ENCODE data around the gene PRXL2C.
"Not testable (repeated sequence)": the region's sequence is repeated elsewhere in the genome, so short reads cannot be mapped to it uniquely, and the experiment has no call there.

Gene PRXL2C, protein sequence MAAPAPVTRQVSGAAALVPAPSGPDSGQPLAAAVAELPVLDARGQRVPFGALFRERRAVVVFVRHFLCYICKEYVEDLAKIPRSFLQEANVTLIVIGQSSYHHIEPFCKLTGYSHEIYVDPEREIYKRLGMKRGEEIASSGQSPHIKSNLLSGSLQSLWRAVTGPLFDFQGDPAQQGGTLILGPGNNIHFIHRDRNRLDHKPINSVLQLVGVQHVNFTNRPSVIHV

GRCh38 chr9:96655198-96655851, at the start of gene PRXL2C:
Gene PRXL2C, minus strand, starts transcription at chr9:96655317. Its CDS starts 36 bp downstream, at chr9:96655281.
- peak; percentile 49 to 84 (median 73) for DNase-seq (ENCODE audit: low read depth in 2 of 3, low spot score in 1 of 3)

GRCh38 chr9:96700721-96701375, 45.7 kb upstream of the PRXL2C start:
- not testable (repeated sequence) for DNase-seq (ENCODE audit: low read depth in 2 of 3, low spot score in 1 of 3)

DNA sequence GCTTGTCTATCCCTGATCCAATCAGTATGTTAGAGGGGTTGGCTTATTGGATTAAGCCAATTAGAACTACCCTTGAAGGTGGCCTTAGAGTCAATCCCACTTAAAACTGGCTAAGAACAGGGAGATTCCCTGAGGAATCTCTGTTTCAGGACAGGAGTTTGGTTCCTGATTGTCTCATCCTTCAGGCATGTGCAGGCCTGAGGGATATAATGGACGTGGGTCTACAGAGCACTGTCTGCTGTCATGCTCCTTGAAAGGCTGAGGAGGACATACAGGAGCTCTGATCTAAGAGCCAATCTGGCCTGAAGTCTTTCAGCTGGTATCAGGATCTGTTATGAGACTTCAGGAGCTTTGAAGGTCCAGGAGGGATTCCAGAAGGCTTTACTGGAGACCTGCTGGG, 36.2 kb upstream of the PRXL2C start:
- no peak for DNase-seq (ENCODE audit: low read depth in 2 of 3, low spot score in 1 of 3)

DNA sequence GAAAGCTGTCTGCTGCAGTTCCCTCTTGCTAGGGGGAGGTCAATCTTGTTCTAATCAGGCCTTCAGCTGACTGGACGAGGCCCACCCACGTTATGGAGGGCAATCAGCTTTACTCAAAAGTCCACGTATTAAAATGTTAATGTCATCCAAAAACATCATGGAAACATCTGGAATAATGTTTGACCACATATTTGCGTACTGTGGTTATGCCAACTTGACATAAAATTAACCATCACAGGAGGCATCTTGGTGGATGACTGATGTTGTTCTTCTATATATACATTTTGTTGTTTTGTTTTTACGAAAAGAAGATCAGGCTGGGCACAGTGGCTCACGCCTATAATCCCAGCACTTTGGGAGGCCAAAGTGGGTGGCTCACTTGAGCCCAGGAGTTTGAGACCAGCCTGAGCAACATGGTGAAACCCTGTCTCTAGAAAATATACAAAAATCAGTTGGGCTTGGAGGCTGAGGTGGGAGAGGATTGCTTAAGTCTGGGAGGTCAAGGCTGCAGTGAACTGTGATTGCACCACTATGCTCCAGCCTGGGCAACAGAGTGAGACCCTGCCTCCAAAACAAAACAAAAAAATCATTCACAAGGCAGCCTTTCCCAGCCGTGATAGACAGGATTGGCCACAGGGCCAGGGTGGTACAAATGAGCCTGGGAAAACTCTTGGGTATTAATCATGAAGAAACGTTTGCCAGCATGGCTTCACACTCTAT, 33.8 kb upstream of the PRXL2C start:
- DNase-seq (ENCODE audit: low read depth in 2 of 3, low spot score in 1 of 3) = no peak

DNA sequence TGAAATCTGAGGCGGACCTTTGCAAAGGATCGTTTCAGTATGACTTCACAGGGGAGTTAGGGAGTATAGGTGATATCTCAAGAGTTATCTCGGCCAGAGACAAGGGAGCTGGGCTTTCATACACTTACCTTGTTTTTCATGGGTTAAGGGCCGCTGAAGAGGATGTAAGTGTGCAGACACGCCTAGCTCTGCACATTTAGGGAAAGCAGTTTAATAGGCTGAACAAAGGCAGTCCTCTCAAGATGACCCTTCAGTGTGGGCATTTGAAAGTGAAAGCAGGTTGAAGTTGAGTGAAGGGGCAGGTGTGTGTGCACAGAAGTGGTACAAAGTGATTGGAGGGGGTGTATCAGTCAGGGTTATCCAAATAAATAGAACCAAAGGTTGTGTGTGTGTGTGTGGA, 33.1 kb upstream of the PRXL2C start:
- DNase-seq (ENCODE audit: low read depth in 2 of 3, low spot score in 1 of 3) = no peak

GRCh38 chr9:96686638-96687335, 31.7 kb upstream of the PRXL2C start:
- peak; percentile 55 to 73 (median 65) for DNase-seq (ENCODE audit: low read depth in 2 of 3, low spot score in 1 of 3)

- no peak for DNase-seq (ENCODE audit: low read depth in 2 of 3, low spot score in 1 of 3)
These were observed 25.8 kb upstream of the PRXL2C start for GRCh38 chr9:96680812-96681499.

DNA sequence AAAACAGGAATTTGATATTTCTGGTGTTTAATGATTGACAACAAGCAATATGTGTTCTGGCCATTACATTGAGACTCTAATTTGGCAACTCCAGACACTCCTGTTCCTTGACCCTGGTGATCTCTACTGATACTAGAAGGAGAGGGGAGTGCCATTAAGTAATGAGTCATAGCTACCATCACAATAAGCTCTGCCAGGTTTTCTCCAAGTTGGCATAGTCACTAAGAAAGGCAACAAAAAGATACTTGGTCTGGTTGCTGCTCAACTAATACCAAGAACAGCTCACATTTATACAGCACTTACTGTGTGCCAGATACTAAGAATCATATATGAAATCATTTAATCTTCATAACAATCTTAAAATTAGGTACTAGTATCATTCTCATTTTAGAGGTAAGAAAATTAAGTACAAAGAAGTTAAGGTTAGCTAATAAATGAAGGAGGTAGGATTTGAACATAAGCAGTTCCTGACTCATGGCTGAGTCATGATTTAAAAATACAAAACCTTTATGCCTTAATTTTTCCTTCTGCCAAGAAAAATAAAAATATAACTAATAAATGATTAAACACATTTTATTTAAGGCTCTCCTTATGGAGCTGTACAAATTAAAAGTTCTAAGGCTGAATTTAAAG, 19.9 kb upstream of the PRXL2C start:
- DNase-seq (ENCODE audit: low read depth in 2 of 3, low spot score in 1 of 3) = no peak

DNA sequence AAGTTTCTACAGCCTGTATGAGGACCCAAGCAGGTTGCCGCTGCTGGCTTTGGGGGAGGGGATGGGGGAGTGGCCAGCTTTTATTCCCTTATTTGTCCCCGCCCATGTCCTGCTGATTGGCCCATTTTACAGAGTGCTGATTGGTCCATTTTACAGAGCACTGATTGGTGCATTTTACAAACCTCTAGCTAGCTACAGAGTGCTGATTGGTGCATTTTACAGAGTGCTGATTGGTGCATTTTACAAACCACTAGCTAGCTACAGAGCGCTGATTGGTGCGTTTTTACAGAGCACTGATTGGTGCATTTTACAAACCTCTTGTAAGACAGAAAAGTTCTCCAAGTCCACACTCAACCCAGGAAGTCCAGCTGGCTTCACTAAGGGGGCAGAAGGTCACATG, 18.7 kb upstream of the PRXL2C start:
- not testable (repeated sequence) for DNase-seq (ENCODE audit: low read depth in 2 of 3, low spot score in 1 of 3)

- DNase-seq (ENCODE audit: low read depth in 2 of 3, low spot score in 1 of 3) = no peak
These were observed 13.9 kb upstream of the PRXL2C start for GRCh38 chr9:96668868-96669534.

DNA sequence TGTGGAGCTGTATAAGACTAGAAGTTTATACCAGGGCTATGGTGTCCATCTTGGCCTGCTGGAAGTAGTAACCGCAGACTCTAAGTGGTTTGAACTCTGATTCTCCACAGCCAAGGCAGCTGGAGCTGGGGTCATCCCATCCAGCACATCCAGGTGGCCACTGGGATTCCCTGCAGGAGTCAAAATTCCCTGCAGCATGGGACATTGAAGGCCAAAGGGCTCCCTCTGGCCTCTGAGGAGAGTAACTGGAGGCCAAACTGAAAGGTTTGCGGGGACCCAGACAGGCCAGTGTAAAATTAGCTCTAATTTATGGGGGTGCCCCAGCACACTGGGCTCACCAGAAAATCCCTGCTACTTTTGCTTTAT, 12.2 kb upstream of the PRXL2C start:
- no peak for DNase-seq (ENCODE audit: low read depth in 2 of 3, low spot score in 1 of 3)

DNA sequence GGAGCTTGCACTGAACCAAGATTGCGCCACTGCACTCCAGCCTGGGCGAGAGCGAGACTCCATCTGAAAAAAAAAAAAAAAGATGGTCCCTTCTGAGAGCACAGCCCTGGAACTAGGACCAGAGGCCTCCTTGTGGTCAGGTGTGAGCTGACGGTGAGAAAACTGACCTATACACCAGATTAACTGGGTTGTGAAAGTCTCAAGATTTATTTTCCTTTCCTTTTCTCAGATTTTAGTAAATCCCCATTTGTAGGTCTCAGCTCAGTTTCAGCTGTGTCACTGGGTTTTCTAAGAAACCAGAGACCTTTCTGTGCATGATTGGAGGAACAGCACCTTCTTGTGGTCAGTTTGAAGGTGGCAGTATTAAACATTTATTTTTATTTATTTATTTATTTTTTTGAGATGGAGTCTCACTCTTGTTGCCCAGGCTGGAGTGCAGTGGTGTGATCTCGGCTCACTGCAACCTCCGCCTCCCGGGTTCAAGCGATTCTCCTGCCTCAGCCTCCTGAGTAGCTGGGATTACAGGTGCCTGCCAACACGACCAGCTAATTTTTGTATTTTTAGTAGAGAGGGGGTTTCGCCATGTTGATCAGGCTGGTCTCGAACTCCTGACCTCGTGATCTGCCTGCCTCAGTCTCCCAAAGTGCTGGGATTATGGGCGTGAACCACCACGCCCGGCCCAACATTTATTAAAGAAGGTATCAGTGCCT, 11.7 kb upstream of the PRXL2C start:
- peak in 1 of 3 donors; percentile 27 for DNase-seq (ENCODE audit: low read depth in 2 of 3, low spot score in 1 of 3)

- no peak for DNase-seq (ENCODE audit: low read depth in 2 of 3, low spot score in 1 of 3)
These were observed 10.7 kb upstream of the PRXL2C start for GRCh38 chr9:96665789-96666188.

GRCh38 chr9:96663506-96664120, 8.5 kb upstream of the PRXL2C start:
- no peak for DNase-seq (ENCODE audit: low read depth in 2 of 3, low spot score in 1 of 3)

GRCh38 chr9:96661711-96662110, 6.6 kb upstream of the PRXL2C start:
- DNase-seq (ENCODE audit: low read depth in 2 of 3, low spot score in 1 of 3) = no peak

DNA sequence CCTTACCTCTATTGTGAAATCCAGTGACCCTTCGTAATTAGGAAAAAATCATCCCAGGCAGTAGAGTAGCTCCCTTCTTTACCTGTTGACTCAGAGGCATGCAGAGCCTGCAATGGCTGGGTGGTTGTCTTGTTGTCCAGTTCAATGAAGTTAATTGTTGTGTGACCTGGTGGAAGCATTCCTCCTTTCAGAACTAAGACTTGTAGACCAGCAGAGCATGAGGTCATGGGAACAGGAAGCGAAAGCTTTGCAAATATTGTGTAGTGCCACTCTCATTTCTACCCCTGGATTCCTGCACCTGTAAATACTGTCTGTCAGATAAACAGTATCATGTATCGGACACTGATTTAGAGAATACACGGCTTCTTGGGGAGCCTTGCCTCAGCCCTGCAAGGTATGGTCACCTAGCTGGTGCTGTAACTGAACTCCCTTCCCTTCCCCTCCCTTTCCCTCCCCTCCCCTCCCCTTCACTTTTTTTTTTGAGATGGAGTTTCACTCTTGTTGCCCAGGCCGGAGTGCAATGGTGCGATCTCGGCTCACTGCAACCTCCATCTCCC, 5.7 kb upstream of the PRXL2C start:
- DNase-seq (ENCODE audit: low read depth in 2 of 3, low spot score in 1 of 3) = no peak

- peak; percentile 25 to 45 (median 31) for DNase-seq (ENCODE audit: low read depth in 2 of 3, low spot score in 1 of 3)
These were observed 493 bp downstream of the PRXL2C start for GRCh38 chr9:96654450-96655197.

All from stimulated activated CD4-positive, alpha-beta T cell treated with anti-CD3 and anti-CD28 coated beads, Interleukin-12 subunit alpha, Interleukin-12 subunit beta, amount 100 ng/mL, for 48 hours (primary cell).